ENCODE measurements around the gene FBXO45.
"Not testable (repeated sequence)": the region's sequence is repeated elsewhere in the genome, so short reads cannot be mapped to it uniquely, and the experiment has no call there.

Gene FBXO45

GRCh38 chr3:196557236-196557635 is 11.2 kb upstream of the FBXO45 start:
- no peak for DNase-seq (ENCODE audit: low spot score)

DNA sequence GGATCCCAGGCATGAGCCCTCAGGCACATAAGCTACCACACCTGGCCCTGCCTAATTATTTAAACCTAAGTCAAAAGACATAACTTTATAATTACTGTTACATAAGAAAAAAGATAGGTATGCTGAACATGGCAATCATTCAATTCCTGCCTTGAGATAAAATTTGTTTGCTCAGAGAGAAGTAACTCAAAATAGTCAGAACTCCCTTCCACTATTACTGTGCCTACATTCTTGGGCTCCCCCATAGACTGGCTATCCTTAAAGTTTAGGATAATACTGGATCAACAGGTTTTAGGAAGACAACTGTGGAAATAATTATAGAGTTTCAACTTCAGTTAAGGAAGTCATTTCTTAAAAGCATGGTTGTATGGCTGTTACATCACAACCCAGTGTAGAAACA is 10.0 kb upstream of the FBXO45 start:
- no peak for DNase-seq (ENCODE audit: low spot score)

- no peak for DNase-seq (ENCODE audit: low spot score)
Measured at GRCh38 chr3:196559826-196560225, 8.6 kb upstream of the FBXO45 start.

DNA sequence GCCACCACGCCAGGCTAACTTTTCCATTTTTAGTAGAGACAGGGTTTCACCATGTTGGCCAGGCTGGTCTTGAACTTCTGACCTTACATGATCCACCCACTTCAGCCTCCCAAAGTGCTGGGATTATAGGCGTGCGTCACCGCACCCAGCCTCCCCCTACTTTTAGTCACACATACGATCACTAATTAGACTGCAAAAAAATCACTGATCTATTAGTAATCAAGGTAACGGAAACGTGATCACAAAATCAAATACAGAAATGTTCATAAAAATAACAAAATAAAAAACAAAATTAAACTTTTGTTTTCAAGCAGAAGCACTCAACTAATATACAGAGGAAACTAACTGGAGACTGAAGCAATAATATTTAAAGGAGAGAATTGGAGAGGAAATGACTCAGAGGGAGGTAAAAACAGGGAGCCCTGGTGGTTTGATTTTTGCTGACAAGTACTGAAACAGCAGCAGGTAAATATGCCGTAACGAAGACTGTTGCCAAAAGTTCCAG is 4.7 kb upstream of the FBXO45 start:
- no peak for DNase-seq (ENCODE audit: low spot score)

DNA sequence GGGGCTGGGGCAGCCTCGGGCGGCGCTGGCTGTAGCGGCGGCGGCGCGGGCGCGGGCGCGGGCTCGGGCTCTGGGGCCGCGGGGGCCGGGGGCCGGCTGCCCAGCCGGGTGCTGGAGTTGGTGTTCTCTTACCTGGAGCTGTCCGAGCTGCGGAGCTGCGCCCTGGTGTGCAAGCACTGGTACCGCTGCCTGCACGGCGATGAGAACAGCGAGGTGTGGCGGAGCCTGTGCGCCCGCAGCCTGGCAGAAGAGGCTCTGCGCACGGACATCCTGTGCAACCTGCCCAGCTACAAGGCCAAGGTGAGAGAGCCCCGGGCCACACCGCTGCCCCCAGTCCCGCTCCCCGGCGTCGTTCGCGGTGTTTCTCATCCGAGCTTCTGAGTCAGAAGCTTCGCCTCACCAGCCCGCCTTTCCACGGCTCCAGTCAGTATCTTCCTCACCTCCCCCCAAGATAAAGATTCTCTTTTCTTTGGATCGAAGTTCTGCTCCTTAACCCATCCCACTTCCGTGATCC is 600 bp downstream of the FBXO45 start:
- no peak for DNase-seq (ENCODE audit: low spot score)

DNA sequence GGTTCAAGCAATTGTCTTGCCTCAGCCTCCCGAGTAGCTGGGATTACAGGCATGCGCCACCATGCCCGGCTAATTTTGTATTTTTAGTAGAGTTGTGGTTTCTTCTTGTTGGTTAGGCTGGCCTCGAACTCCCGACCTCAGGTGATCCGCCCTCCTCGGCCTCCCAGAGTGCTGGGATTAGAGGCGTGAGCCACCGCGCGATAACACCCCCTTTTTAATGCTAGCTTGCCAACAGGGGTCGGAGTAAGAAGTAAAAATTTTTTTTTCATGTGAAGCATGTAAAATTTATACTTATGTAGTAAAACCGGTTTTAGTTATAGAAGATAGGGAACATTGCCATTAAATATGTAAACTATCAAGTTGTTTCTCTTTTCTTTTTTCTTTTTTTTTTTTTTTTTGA is 1.9 kb downstream of the FBXO45 start:
- DNase-seq (ENCODE audit: low spot score), result not testable (repeated sequence)

GRCh38 chr3:196572389-196572788 is 3.9 kb downstream of the FBXO45 start:
- DNase-seq (ENCODE audit: low spot score), result no peak

GRCh38 chr3:196585044-196585757 is 16.7 kb downstream of the FBXO45 start:
- no peak for DNase-seq (ENCODE audit: low spot score)

DNA sequence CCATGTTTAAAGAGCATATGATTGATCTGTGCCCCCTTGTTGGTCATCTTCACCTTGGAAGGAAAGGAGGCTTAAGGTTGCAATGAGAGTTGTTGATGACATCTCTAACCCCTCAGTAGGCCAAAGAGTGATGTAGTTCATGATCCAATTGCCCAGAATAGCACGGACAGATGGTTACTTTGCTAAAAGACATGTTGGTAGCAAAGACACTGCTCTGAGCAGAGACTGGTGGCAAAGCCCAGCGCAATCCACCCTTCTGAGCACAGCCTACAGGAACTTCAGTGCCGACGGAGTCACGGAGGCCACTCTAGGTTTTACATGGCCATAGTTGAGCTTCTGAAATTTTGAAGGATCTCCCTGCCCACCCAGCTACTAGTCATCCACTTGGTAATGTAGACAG is 21.8 kb downstream of the FBXO45 start:
- no peak for DNase-seq (ENCODE audit: low spot score)

GRCh38 chr3:196596355-196596754 is 27.9 kb downstream of the FBXO45 start:
- DNase-seq (ENCODE audit: low spot score), result no peak

GRCh38 chr3:196597971-196598733 is 29.7 kb downstream of the FBXO45 start:
- not testable (repeated sequence) for DNase-seq (ENCODE audit: low spot score)

DNA sequence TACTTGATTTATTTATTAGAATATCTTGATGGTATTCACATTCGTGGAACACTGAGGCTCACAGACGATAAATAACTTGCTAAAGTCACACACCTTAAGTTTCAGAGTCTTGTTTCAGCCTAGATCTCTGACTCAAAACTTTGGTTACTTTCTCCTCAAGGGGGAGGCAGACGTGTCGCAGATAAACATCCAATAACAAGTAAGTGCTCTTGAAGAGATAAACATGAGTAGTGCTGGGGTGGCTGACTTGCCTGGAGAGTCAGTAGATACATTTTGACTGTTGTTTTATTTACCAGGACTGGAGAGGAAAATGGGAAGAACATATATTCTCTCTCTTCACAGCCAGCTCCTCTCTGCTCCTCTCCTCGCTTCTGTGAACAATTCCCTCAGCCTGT is 31.3 kb downstream of the FBXO45 start:
- no peak for DNase-seq (ENCODE audit: low spot score)

DNA sequence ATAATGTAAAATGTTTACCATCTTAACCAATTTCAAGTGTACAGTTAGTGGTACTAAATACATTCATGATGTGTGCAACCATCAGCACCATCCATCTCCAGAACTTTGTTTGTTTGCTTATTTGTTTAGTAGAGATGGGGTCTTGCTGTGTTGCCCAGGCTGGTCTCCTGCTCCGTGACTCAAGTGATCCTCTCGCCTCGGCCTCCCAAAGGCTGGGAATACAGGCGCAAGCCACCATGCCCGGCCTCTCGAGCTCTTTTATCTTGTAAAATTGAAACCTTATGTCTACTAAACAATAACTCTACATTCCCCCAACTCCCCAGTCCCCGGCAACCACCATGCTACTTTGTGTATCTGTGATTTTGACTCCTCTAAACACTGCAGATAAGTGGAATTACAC is 31.9 kb downstream of the FBXO45 start:
- DNase-seq (ENCODE audit: low spot score), result no peak

- no peak for DNase-seq (ENCODE audit: low spot score)
Measured at GRCh38 chr3:196602673-196603072, 34.2 kb downstream of the FBXO45 start.

- no peak for DNase-seq (ENCODE audit: low spot score)
Measured at GRCh38 chr3:196603683-196604082, 35.2 kb downstream of the FBXO45 start.

- no peak for DNase-seq (ENCODE audit: low spot score)
Measured at GRCh38 chr3:196604548-196604947, 36.1 kb downstream of the FBXO45 start.

DNA sequence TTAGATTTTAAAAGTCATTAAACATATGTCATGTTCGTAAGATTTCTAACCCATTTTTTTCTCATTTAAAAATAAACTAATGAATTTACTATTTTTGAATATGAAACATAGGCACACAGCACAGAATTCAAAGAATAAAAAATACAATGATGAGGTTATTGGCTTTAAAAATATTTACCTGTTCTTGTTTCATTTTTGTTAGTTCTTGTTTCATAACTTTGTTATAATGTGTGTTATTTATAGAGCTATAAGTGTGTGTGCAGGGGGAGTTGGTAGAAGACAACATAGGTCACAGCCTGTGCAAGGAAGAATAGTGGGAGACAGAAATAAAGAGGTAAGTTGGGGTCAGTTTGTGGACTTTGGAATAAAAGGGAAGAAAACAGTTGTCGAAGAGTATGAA is 40.2 kb downstream of the FBXO45 start:
- DNase-seq (ENCODE audit: low spot score), result no peak

DNA sequence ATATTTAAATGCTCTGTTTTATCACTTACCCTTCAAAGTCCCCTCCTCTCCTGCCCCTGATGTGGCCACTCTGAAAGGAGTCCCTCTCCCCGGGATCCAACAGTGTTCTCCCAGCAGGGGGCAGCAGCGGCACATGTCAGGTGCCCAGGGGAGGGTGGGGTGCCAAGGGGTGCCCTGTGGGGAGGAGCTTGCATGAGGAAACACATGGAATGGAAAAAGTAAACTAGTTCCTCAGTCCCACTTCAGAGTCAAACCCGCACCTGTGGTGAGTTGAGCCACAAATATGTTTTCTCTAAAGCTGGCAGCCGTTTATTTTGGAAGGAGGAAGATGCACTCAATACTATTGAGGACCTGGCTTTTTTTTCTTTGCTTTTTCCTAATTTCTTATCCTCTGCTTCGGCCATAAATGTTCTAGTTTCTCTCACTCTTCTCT is 40.9 kb downstream of the FBXO45 start:
- peak; percentile 80 for DNase-seq (ENCODE audit: low spot score)

DNA sequence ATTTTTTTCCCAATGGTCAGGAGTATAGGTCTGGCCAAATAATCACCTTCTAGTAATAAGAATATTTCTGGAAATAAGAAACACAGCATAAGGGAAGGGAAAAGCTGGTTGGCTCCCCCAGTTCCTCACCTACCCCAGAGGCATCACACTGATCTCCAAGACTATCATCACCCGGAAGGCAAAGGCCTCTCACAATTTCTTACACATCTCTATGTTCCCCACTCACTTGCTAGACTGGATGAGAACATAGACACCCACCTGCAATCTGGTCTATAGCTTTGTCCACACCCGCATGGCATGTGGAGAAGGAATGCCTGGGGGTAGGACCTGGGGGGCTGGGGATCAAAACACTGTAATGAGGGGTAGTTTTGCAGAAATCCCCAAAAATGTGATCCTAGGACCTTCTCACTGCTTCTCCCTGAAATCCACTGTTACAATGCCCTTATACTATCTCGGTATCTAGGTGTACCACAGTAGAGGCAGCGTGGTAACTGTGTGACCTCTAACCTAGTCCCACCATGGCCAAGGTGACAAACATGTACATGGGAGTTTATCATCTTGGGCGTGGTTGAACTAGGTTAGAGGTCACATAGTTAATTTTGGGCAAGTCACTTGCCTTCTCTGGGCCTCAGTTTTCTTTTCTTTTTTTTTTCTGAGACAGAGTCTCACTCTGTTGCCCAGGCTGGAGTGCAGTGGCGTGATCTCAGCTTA is 41.5 kb downstream of the FBXO45 start:
- no peak for DNase-seq (ENCODE audit: low spot score)

- peak; percentile 58 for DNase-seq (ENCODE audit: low spot score)
Measured at GRCh38 chr3:196611761-196612483, 43.5 kb downstream of the FBXO45 start.

- DNase-seq (ENCODE audit: low spot score), result not testable (repeated sequence)
Measured at GRCh38 chr3:196615234-196615633, 46.8 kb downstream of the FBXO45 start.

GRCh38 chr3:196617256-196617655 is 48.8 kb downstream of the FBXO45 start:
- no peak for DNase-seq (ENCODE audit: low spot score)
